ENCODE data around the gene ZCCHC9.

ZCCHC9 gene, protein sequence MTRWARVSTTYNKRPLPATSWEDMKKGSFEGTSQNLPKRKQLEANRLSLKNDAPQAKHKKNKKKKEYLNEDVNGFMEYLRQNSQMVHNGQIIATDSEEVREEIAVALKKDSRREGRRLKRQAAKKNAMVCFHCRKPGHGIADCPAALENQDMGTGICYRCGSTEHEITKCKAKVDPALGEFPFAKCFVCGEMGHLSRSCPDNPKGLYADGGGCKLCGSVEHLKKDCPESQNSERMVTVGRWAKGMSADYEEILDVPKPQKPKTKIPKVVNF

DNA sequence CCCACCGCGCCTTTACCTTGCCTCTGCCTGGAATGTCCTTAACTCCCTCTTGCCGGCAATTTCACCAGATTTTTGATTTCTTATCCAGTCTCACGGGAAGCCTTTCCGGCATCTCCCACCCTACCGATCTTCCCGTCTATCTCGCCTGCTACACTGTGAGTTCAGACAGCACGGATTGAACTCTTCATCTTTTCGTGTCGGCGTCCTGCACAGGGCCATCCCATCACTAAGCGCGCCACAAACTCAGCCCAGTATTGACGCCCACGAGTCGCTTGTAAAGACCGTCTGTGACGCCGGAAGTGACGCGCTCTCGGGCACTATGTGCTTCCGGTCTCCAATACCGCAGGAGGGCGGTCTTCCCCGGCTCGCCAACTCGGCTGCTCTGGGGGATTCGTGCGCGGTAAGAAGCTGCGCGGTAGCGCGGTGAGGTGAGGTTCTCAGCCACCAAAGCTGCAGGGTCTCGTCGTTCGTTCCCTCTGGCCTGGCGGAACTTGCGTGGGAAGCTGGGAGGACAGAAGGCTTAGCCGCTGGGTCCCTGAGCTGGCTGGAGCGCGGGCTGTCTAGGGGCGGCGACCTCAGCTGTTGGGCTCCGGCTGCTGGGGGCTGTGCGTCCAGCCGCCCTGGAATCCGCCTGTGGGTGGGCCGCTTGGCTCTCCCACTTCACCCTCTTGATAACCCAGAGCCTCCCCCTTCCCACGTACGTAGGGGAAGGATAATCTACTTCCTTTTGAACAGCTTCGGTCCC, at the start of gene ZCCHC9:
Gene ZCCHC9 (plus strand): TSS at position 317 of the 745 bp plus-strand sequence. CDS start 3,171 bp downstream, outside the sequence.
- H3F3A ChIP-seq (ENCODE audit: low read depth) = no peaks in the 10 kb centered on the region
- peak within 1 kb of the TSS; percentile 92 for H3K9ac ChIP-seq (ENCODE audit: low read depth, low read length, poor library complexity, severe bottlenecking)
- peak within 1 kb of the TSS; percentile 89 for H3K4me3 ChIP-seq (ENCODE audit: low read length, poor library complexity, severe bottlenecking)
- H3K9me2 ChIP-seq (replicated peaks; ENCODE audit: low read depth, low read length) = no peaks in the 10 kb centered on the region
- no peaks in the 10 kb centered on the region for H3K27me3 ChIP-seq (ENCODE audit: insufficient read depth, low read length, poor library complexity, severe bottlenecking)
- peaks cover 2% of the 10 kb centered on the region for H4K20me1 ChIP-seq (ENCODE audit: insufficient read depth, low read length, poor library complexity, severe bottlenecking)
- peaks cover 35% of the 10 kb centered on the region for H3K4me1 ChIP-seq (ENCODE audit: insufficient read depth, low read length, poor library complexity, severe bottlenecking)
- H3K36me3 ChIP-seq (ENCODE audit: insufficient read depth, low read length) = no peaks in the 10 kb centered on the region
- H2AFZ ChIP-seq (ENCODE audit: low read length) = peak within 1 kb of the TSS; percentile 96
- TF ChIP-seq, protein P1, sequence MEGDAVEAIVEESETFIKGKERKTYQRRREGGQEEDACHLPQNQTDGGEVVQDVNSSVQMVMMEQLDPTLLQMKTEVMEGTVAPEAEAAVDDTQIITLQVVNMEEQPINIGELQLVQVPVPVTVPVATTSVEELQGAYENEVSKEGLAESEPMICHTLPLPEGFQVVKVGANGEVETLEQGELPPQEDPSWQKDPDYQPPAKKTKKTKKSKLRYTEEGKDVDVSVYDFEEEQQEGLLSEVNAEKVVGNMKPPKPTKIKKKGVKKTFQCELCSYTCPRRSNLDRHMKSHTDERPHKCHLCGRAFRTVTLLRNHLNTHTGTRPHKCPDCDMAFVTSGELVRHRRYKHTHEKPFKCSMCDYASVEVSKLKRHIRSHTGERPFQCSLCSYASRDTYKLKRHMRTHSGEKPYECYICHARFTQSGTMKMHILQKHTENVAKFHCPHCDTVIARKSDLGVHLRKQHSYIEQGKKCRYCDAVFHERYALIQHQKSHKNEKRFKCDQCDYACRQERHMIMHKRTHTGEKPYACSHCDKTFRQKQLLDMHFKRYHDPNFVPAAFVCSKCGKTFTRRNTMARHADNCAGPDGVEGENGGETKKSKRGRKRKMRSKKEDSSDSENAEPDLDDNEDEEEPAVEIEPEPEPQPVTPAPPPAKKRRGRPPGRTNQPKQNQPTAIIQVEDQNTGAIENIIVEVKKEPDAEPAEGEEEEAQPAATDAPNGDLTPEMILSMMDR (conservative IDR thresholded peaks at IDR 0.05; ENCODE audit: low read length) = no peak; the same call in 1 of the 2 replicates
- no peak for TF ChIP-seq EZH2phosphoT487 (IDR thresholded peaks at IDR 0.05; ENCODE audit: borderline replicate concordance)
- H3K4me2 ChIP-seq (ENCODE audit: low read depth, low read length, poor library complexity, severe bottlenecking) = peak within 1 kb of the TSS; percentile 91
- H3K9me3 ChIP-seq (ENCODE audit: insufficient read depth, low read depth, low read length) = no peaks in the 10 kb centered on the region
- H3K79me2 ChIP-seq (ENCODE audit: insufficient read depth, low read length) = peaks cover 48% of the 10 kb centered on the region

DNA sequence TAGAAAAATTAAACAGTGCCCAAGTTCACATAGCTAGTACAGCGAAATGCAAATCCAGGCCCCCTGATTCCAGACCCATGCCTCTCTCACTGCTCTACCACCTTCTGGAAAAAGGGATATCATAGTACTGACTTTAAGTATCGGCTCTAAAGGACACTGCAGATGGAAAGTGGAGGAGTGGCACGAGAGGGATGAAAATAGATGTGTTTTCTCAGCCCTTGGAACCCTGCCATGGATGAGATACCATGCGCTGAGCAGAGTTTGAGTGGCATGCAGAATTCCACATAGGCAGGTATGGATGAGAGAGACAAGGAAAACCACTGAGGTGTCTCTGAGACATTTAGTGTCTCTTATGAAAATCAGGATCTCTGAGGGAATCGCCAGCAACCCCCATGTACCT, 49.5 kb upstream of the ZCCHC9 start:
- H3K4me1 ChIP-seq (ENCODE audit: insufficient read depth, low read length, poor library complexity, severe bottlenecking) = no peaks in the 10 kb centered on the region
- no peak overlapping the region for H3K4me3 ChIP-seq (ENCODE audit: low read length, poor library complexity, severe bottlenecking)
- peaks cover 9% of the 10 kb centered on the region for H3K36me3 ChIP-seq (ENCODE audit: insufficient read depth, low read length)
- TF ChIP-seq EZH2phosphoT487 (IDR thresholded peaks at IDR 0.05; ENCODE audit: borderline replicate concordance) = no peak
- TF ChIP-seq, protein P1 (conservative IDR thresholded peaks at IDR 0.05; ENCODE audit: low read length) = no peak
- H3K9ac ChIP-seq (ENCODE audit: low read depth, low read length, poor library complexity, severe bottlenecking) = no peak overlapping the region
- H3K9me2 ChIP-seq (replicated peaks; ENCODE audit: low read depth, low read length) = no peaks in the 10 kb centered on the region
- no peak overlapping the region for H3K4me2 ChIP-seq (ENCODE audit: low read depth, low read length, poor library complexity, severe bottlenecking)
- no peaks in the 10 kb centered on the region for H3K79me2 ChIP-seq (ENCODE audit: insufficient read depth, low read length)
- H3F3A ChIP-seq (ENCODE audit: low read depth) = no peaks in the 10 kb centered on the region
- H3K27me3 ChIP-seq (ENCODE audit: insufficient read depth, low read length, poor library complexity, severe bottlenecking) = no peaks in the 10 kb centered on the region
- no peaks in the 10 kb centered on the region for H3K9me3 ChIP-seq (ENCODE audit: insufficient read depth, low read depth, low read length)
- no peaks in the 10 kb centered on the region for H4K20me1 ChIP-seq (ENCODE audit: insufficient read depth, low read length, poor library complexity, severe bottlenecking)
- no peak overlapping the region for H2AFZ ChIP-seq (ENCODE audit: low read length)

DNA sequence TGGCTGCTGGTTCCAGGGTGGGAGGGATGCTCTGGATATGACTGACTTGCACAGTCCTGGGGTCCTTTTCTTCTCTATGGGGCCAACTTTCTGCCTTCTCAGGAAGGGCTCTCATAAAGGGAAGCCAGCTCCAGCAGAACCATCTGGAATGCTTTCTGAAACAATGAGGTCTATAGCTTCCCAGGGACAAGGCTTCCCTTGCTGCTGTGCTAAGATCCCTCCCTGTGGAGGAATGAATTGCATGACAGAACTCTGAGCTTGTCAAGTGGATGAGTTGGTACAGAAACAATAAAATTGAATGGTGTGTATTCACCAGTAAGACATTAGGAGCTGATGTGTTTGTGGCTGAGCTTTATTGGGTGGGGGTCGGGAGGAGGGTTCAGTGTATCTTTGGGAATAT, 48.5 kb upstream of the ZCCHC9 start:
- peaks cover 9% of the 10 kb centered on the region for H3K36me3 ChIP-seq (ENCODE audit: insufficient read depth, low read length)
- H3K4me3 ChIP-seq (ENCODE audit: low read length, poor library complexity, severe bottlenecking) = no peak overlapping the region
- no peaks in the 10 kb centered on the region for H3K9me2 ChIP-seq (replicated peaks; ENCODE audit: low read depth, low read length)
- H4K20me1 ChIP-seq (ENCODE audit: insufficient read depth, low read length, poor library complexity, severe bottlenecking) = no peaks in the 10 kb centered on the region
- TF ChIP-seq, protein P1 (conservative IDR thresholded peaks at IDR 0.05; ENCODE audit: low read length) = no peak
- no peak for TF ChIP-seq EZH2phosphoT487 (IDR thresholded peaks at IDR 0.05; ENCODE audit: borderline replicate concordance)
- H3K9me3 ChIP-seq (ENCODE audit: insufficient read depth, low read depth, low read length) = no peaks in the 10 kb centered on the region
- no peaks in the 10 kb centered on the region for H3K4me1 ChIP-seq (ENCODE audit: insufficient read depth, low read length, poor library complexity, severe bottlenecking)
- H2AFZ ChIP-seq (ENCODE audit: low read length) = no peak overlapping the region
- H3K4me2 ChIP-seq (ENCODE audit: low read depth, low read length, poor library complexity, severe bottlenecking) = no peak overlapping the region
- no peak overlapping the region for H3K9ac ChIP-seq (ENCODE audit: low read depth, low read length, poor library complexity, severe bottlenecking)
- H3K27me3 ChIP-seq (ENCODE audit: insufficient read depth, low read length, poor library complexity, severe bottlenecking) = no peaks in the 10 kb centered on the region
- no peaks in the 10 kb centered on the region for H3K79me2 ChIP-seq (ENCODE audit: insufficient read depth, low read length)
- H3F3A ChIP-seq (ENCODE audit: low read depth) = no peaks in the 10 kb centered on the region

Data from Loucy (cell line).